Transverse colon (tissue), 4 donors: ENCODE data around the gene VAV1. TPM values are rescaled to one million over a fixed set of nuclear protein-coding genes. Genes with fewer than 3 reads are reported as not detected.

ENCODE experiments used
- DNase-seq: peaks from one replicate; pipeline ENCODE4 v3.0.0-alpha.2; 2019
- H3K27ac ChIP-seq, 4 donors: fragments of 200-600 bp; sonication (generic); 2 replicates each; pipeline ENCODE4 v1.5.1; 2016 to 2018; ENCODE audit warnings: inconsistent platforms in 4 of 4
- H3K27me3 ChIP-seq: fragments of 200-600 bp; sonication (generic); 2 replicates; pipeline ENCODE4 v1.5.1; 2017; ENCODE audit warnings: inconsistent platforms
- H3K36me3 ChIP-seq, 4 donors: fragments of 200-600 bp; sonication (generic); 2 replicates each; pipeline ENCODE4 v1.5.1; 2017 to 2019; ENCODE audit warnings: inconsistent platforms in 4 of 4
- H3K4me1 ChIP-seq, 4 donors: fragments of 200-600 bp; sonication (generic); 2 replicates each; pipeline ENCODE4 v1.5.1; 2017 to 2020; ENCODE audit warnings: inconsistent platforms in 4 of 4
- H3K4me3 ChIP-seq, 4 donors: fragments of 200-600 bp; sonication (generic); 1 replicate in 1 of 4; 2 replicates in 3 of 4; pipeline versions ENCODE4 v1.5.1 to v1.6.1; 2017 to 2019; ENCODE audit warnings: inconsistent platforms in 4 of 4
- H3K9me3 ChIP-seq, 2 donors: fragments of 200-600 bp; sonication (generic); 2 replicates each; pipeline ENCODE4 v1.5.1; 2017 to 2019; ENCODE audit warnings: inconsistent platforms in 2 of 2
- EP300 ChIP-seq: sonication (generic); formaldehyde crosslinking; IDR thresholded peaks from one replicate; pipeline ENCODE4 v1.6.1; 2017; ENCODE audit warnings: antibody characterized with exemption, low read depth
- POLR2A ChIP-seq: fragments of 450-650 bp; IDR thresholded peaks from one replicate; pipeline ENCODE4 v1.6.1; 2016; ENCODE audit warnings: antibody characterized with exemption, mild to moderate bottlenecking, moderate library complexity
- POLR2AphosphoS5 ChIP-seq, 3 donors: sonication (generic); formaldehyde crosslinking; IDR thresholded peaks; one replicate each; pipeline ENCODE4 v1.6.1; 2016; ENCODE audit warnings: antibody characterized with exemption in 3 of 3
- WGBS, 2 donors: methylation state at CpG; one replicate each; pipeline ENCODE4 v1.1.5; 2018; ENCODE audit warnings: low coverage in 1 of 2; 5-methylcytosine and 5-hydroxymethylcytosine counted together
- in situ Hi-C, 4 donors: fragments of 200-750 bp; cut with MboI; loops; one replicate each; pipeline versions ENCODE4 v1.15.0 to v1.15.1; 2017; ENCODE audit warnings: low sequenced_read_pairs in 3 of 4, low pct_ligation_motif_present in 1 of 4, low pct_unique_long_range_greater_than_20kb in 1 of 4
- intact Hi-C: fragments of 100-400 bp; cut with DNase I; formaldehyde crosslinking; loops from one replicate; pipeline ENCODE4 v1.15.1; 2023; ENCODE audit warnings: low total_unique reads
- total RNA-seq, 4 donors: library from RNA; depleted of rRNA; stranded (reverse); fragments of >200 nt; gene quantifications; one replicate each; pipeline ENCODE4 v1.1.0, GENCODE V29; 2016
- TF ChIP-seq, protein P1 (sequence below), 5 experiments: fragments of 200-600 bp in 3 of 5; fragments of 450-650 bp in 2 of 5; sonication (generic) in 3 of 5; IDR thresholded peaks; 1 replicate in 2 of 5; 2 replicates in 3 of 5; pipeline ENCODE4 v1.5.1; 2016 to 2017; ENCODE audit warnings: antibody characterized with exemption in 5 of 5, inconsistent platforms in 3 of 5, mild to moderate bottlenecking in 2 of 5, moderate library complexity in 1 of 5

The VAV1 gene
- total RNA-seq, 4 donors from 2014 or later, result 0.60 to 10.8 (median 6.0) TPM

DNA sequence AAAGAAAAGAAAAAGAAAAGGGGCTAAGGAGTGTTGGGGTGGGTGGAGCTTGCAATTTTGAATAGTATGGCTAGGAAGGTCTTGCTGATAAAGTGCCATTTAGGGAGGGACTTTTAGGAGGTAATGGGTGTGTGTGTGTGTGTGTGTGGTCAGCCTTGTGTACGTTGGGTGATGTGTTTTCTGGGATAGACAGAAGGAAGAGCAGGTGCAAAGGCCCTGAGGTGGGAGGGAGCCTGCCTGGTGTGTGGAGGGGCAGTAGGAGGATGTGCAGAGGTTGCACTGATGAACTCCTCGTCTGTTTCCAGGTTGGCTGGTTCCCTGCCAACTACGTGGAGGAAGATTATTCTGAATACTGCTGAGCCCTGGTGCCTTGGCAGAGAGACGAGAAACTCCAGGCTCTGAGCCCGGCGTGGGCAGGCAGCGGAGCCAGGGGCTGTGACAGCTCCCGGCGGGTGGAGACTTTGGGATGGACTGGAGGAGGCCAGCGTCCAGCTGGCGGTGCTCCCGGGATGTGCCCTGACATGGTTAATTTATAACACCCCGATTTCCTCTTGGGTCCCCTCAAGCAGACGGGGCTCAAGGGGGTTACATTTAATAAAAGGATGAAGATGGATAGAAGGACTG is 84.4 kb downstream of the VAV1 start:
- TF ChIP-seq, protein P1, sequence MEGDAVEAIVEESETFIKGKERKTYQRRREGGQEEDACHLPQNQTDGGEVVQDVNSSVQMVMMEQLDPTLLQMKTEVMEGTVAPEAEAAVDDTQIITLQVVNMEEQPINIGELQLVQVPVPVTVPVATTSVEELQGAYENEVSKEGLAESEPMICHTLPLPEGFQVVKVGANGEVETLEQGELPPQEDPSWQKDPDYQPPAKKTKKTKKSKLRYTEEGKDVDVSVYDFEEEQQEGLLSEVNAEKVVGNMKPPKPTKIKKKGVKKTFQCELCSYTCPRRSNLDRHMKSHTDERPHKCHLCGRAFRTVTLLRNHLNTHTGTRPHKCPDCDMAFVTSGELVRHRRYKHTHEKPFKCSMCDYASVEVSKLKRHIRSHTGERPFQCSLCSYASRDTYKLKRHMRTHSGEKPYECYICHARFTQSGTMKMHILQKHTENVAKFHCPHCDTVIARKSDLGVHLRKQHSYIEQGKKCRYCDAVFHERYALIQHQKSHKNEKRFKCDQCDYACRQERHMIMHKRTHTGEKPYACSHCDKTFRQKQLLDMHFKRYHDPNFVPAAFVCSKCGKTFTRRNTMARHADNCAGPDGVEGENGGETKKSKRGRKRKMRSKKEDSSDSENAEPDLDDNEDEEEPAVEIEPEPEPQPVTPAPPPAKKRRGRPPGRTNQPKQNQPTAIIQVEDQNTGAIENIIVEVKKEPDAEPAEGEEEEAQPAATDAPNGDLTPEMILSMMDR (IDR thresholded peaks at IDR 0.05), result no peak
- TF ChIP-seq POLR2A, result no peak
- TF ChIP-seq POLR2AphosphoS5 (IDR thresholded peaks at IDR 0.05), result no peak
- no peak for TF ChIP-seq EP300
- intact Hi-C loops (no loop called here), in situ Hi-C loops (loop anchor here (25.0 kb wide), 4 partner anchors 120 to 345 kb away; partner anchors contain the start of genes GPR108 (in 2 of the 4), TRIP10 (in 2 of the 4), TUBB4A (in 2 of the 4) and C3 (in 1 of the 4))
- Histone ChIP-seq H3K9me3 (no peaks in the 10 kb centered on the region), H3K27me3 (no peaks in the 10 kb centered on the region), H3K4me1 (no peaks in the 10 kb centered on the region), H3K36me3 (no peaks in the 10 kb centered on the region), H3K27ac (no peak overlapping the region), H3K4me3 (no peak overlapping the region)
- 57 to 100% methylated on average over 1 to 14 of the region's 14 CpGs for WGBS, 2 donors
- DNase-seq, result no peak

DNA sequence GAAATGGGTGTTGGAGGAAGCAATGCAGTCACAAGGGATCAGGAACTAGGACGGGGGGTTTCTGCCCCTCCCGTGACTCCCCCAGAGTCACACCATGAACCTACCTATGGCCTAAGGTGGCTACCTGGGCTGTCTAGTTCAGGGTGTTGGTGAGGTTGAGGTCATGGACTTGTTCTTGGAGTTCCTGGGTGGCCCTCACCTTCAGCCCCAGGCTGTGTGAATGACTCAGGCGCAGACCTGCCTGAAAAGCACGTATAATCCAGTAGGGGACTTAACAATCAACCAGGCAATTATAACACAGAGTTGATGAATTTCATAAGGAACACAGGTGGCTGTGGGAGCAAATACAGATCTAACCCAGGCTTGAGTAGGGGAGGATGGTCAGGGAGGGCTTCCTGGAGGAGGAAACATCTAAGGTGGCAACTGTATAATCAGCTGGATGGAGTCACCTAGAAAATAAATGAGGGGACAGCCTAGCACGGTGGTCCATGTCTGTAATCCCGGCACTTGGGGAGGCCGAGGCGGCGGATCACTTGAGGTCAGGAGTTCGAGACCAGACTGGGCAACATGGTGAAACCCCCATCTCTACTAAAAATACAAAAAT is 89.3 kb downstream of the VAV1 start:
- 79% methylated on average over 10 of the region's 10 CpGs; no CpG with 5 or more reads in 1 of the 2 donors for WGBS, 2 donors
- TF ChIP-seq, protein P1 (IDR thresholded peaks at IDR 0.05), result no peak
- no peak for TF ChIP-seq POLR2A
- no peak for TF ChIP-seq EP300
- TF ChIP-seq POLR2AphosphoS5 (IDR thresholded peaks at IDR 0.05), result no peak
- in situ Hi-C loops (loop anchor here (5.0 to 25.0 kb wide), 7 partner anchors 124 to 349 kb away; partner anchors contain the start of genes GPR108 (in 3 of the 4), TRIP10 (in 3 of the 4), TUBB4A (in 2 of the 4) and C3 (in 1 of the 4)), intact Hi-C loops (loop anchor here (5.0 to 10.0 kb wide), 2 partner anchors 229 to 347 kb away; no protein-coding TSS in a partner anchor)
- no peaks in the 10 kb centered on the region for H3K36me3 ChIP-seq
- DNase-seq, result no peak
- H3K27ac ChIP-seq, result no peak overlapping the region
- H3K4me1 ChIP-seq, result peaks cover 0 to 8% (median 6%) of the 10 kb centered on the region in 4 donors
- H3K4me3 ChIP-seq, result no peak overlapping the region
- no peaks in the 10 kb centered on the region for H3K9me3 ChIP-seq
- H3K27me3 ChIP-seq, result no peaks in the 10 kb centered on the region

DNA sequence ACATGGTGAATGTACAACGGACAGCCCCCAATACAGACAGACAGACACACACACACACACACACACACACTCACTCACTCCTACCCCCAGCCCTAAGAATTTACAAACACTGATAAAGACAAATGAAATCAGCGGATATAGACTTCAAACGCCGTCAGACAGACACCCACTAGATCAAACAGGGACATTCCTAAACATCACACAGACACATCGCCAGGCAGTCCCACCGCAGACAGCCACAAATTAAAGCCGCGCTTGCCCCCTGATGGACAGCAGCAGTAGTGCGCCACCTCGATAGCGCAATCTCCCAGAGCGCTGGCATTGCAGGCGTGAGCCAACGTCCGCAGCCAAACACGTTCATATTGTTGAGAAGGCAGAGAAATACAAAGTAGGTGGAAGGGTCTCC is 90.2 kb downstream of the VAV1 start:
- H3K36me3 ChIP-seq, result no peaks in the 10 kb centered on the region
- peak overlapping the region in 2 of 4 donors; percentile 15 to 40 for H3K4me3 ChIP-seq
- H3K27ac ChIP-seq, result peak overlapping the region in 3 of 4 donors; percentile 39 to 51 (median 40)
- intact Hi-C loops (loop anchor here (5.0 to 10.0 kb wide), 2 partner anchors 230 to 348 kb away; no protein-coding TSS in a partner anchor), in situ Hi-C loops (loop anchor here (5.0 to 25.0 kb wide), 7 partner anchors 125 to 350 kb away; partner anchors contain the start of genes GPR108 (in 3 of the 4), TRIP10 (in 3 of the 4), TUBB4A (in 2 of the 4) and C3 (in 1 of the 4))
- WGBS, 2 donors, result 7% methylated on average over 16 of the region's 16 CpGs; no CpG with 5 or more reads in 1 of the 2 donors
- H3K27me3 ChIP-seq, result no peaks in the 10 kb centered on the region
- no peaks in the 10 kb centered on the region for H3K9me3 ChIP-seq
- peaks cover 0 to 8% (median 6%) of the 10 kb centered on the region in 4 donors for H3K4me1 ChIP-seq
- peak; percentile 87 for DNase-seq
- TF ChIP-seq, protein P1 (IDR thresholded peaks at IDR 0.05), result peak; percentile 79 to 92 (median 83)
- TF ChIP-seq POLR2A (no peak), EP300 (no peak), POLR2AphosphoS5 (IDR thresholded peaks at IDR 0.05) (no peak)
